Stimulated activated naive B cell treated with anti-CD40 and anti-IgM and Interleukin-4, amounts not matched to agents 10 μg/mL and 1 μg/mL and 100 μg/mL, for 72 hours (primary cell): ENCODE data around the gene NCKAP1.
"Not testable (repeated sequence)": the region's sequence is repeated elsewhere in the genome, so short reads cannot be mapped to it uniquely, and the experiment has no call there.

Experiments used
- ATAC-seq, 2 donors: fragments of 150-1000 bp; cut with Tn5 transposase; replicated peaks; 2 replicates each; pipeline ENCODE4 v1.10.0; 2021; ENCODE audit warnings: moderate library complexity in 1 of 2
- DNase-seq: peaks from one replicate; pipeline ENCODE4 v3.0.0; 2021
- H3K27ac Mint-ChIP-seq: one replicate; pipeline ENCODE4 v1.8.0; 2022; ENCODE audit warnings: mild to moderate bottlenecking, mixed read lengths
- H3K27me3 Mint-ChIP-seq, 2 donors: one replicate each; pipeline ENCODE4 v1.8.0; 2022; ENCODE audit warnings: mixed read lengths in 2 of 2
- H3K36me3 Mint-ChIP-seq, 2 donors: one replicate each; pipeline ENCODE4 v1.8.0; 2022; ENCODE audit warnings: mixed read lengths in 2 of 2, mild to moderate bottlenecking in 1 of 2
- H3K4me1 Mint-ChIP-seq, 2 donors: one replicate each; pipeline ENCODE4 v1.8.0; 2022; ENCODE audit warnings: mixed read lengths in 2 of 2, mild to moderate bottlenecking in 1 of 2
- H3K4me3 Mint-ChIP-seq, 2 donors: one replicate each; pipeline ENCODE4 v1.8.0; 2022; ENCODE audit warnings: mild to moderate bottlenecking in 2 of 2, mixed read lengths in 2 of 2, moderate library complexity in 1 of 2
- H3K9me3 Mint-ChIP-seq, 2 donors: one replicate each; pipeline ENCODE4 v1.8.0; 2022; ENCODE audit warnings: mixed read lengths in 2 of 2, mild to moderate bottlenecking in 1 of 2

The NCKAP1 gene

GRCh38 chr2:182890773-182891378 is 147.4 kb downstream of the NCKAP1 start:
- Mint-ChIP-seq H3K36me3 (no peaks in the 10 kb centered on the region), H3K4me3 (no peak overlapping the region), H3K4me1 (no peaks in the 10 kb centered on the region), H3K9me3 (peaks cover 0 to 3% of the 10 kb centered on the region in 2 donors), H3K27me3 (no peaks in the 10 kb centered on the region), H3K27ac (no peak overlapping the region)
- no peak for DNase-seq
- no peak for ATAC-seq

- H3K27me3 Mint-ChIP-seq, result no peaks in the 10 kb centered on the region
- H3K9me3 Mint-ChIP-seq, result peaks cover 0 to under 1% of the 10 kb centered on the region in 2 donors
- H3K27ac Mint-ChIP-seq, result no peak overlapping the region
- ATAC-seq (no peak), DNase-seq (no peak)
- no peaks in the 10 kb centered on the region for H3K4me1 Mint-ChIP-seq
- H3K36me3 Mint-ChIP-seq, result no peaks in the 10 kb centered on the region
- H3K4me3 Mint-ChIP-seq, result no peak overlapping the region
These were observed 148.0 kb downstream of the NCKAP1 start for GRCh38 chr2:182890305-182890704.

GRCh38 chr2:182887753-182888415 is 150.4 kb downstream of the NCKAP1 start:
- Mint-ChIP-seq H3K27ac (no peak overlapping the region), H3K4me3 (no peak overlapping the region), H3K9me3 (no peaks in the 10 kb centered on the region), H3K4me1 (no peaks in the 10 kb centered on the region), H3K36me3 (no peaks in the 10 kb centered on the region), H3K27me3 (no peaks in the 10 kb centered on the region)
- ATAC-seq (no peak), DNase-seq (no peak)

GRCh38 chr2:182887093-182887492 is 151.2 kb downstream of the NCKAP1 start:
- ATAC-seq, result no peak
- H3K4me1 Mint-ChIP-seq, result no peaks in the 10 kb centered on the region
- H3K27me3 Mint-ChIP-seq, result no peaks in the 10 kb centered on the region
- no peak for DNase-seq
- H3K36me3 Mint-ChIP-seq, result no peaks in the 10 kb centered on the region
- peaks cover 0 to 2% of the 10 kb centered on the region in 2 donors for H3K9me3 Mint-ChIP-seq
- H3K4me3 Mint-ChIP-seq, result no peak overlapping the region
- no peak overlapping the region for H3K27ac Mint-ChIP-seq

DNA sequence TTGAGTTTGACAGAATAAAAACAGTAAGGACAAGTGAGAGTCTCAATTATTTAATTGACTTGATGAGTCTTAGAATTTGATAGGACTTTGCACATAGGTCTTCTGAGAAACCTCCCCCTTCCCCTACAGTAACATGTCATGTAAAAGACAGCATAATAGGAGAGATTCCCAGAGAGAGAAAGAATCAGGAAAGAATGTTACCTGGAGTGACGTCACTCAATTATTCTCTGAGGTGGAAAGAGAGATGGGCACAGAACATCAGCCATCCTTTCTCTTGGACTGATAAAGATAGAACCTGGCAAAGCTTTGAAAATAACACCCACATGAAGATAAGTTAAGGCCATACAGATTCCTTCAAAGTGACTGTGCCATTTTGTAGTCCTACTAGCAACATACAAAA is 152.5 kb downstream of the NCKAP1 start:
- ATAC-seq (no peak), DNase-seq (no peak)
- Mint-ChIP-seq H3K9me3 (peaks cover 0 to 4% of the 10 kb centered on the region in 2 donors), H3K36me3 (no peaks in the 10 kb centered on the region), H3K4me1 (no peaks in the 10 kb centered on the region), H3K27ac (no peak overlapping the region), H3K4me3 (no peak overlapping the region), H3K27me3 (no peaks in the 10 kb centered on the region)

DNA sequence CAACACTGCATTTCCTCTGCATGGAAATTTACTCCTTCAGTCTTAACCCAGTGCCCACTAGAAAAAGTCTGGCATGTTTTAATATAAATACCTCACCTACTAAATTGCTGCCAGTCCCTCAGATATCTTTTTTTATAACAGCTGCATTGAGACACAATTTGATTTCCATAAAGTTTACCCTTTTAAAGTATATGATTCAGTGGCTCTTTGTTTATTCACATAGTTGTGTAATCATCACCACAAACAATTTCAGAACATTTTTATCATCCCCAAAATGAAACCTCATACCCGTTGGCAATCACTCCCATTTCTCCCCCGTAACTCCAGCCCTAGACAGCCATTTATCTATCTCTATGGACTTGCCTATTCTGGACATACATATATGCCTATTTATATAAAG is 154.8 kb downstream of the NCKAP1 start:
- H3K27ac Mint-ChIP-seq, result no peak overlapping the region
- DNase-seq (no peak), ATAC-seq (no peak)
- H3K36me3 Mint-ChIP-seq, result no peaks in the 10 kb centered on the region
- H3K9me3 Mint-ChIP-seq, result peaks cover 7 to 15% of the 10 kb centered on the region in 2 donors
- H3K27me3 Mint-ChIP-seq, result no peaks in the 10 kb centered on the region
- H3K4me1 Mint-ChIP-seq, result no peaks in the 10 kb centered on the region
- H3K4me3 Mint-ChIP-seq, result no peak overlapping the region

DNA sequence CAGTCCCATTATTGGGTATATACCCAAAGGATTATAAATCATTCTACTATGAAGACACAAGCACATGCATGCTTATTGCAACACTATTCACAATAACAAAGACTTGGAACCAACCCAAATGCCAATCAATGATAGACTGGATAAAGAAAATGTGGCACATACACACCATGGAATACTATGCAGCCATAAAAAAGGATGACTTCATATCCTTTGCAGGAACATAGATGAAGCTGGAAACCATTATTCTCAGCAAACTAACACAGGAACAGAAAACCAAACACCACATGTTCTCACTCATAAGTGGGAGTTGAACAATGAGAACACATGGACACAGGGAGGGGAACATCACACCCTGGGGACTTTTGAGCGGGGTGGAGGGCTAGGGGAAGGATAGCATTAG is 158.2 kb downstream of the NCKAP1 start:
- not testable (repeated sequence) for H3K4me1 Mint-ChIP-seq, H3K4me3 Mint-ChIP-seq

DNA sequence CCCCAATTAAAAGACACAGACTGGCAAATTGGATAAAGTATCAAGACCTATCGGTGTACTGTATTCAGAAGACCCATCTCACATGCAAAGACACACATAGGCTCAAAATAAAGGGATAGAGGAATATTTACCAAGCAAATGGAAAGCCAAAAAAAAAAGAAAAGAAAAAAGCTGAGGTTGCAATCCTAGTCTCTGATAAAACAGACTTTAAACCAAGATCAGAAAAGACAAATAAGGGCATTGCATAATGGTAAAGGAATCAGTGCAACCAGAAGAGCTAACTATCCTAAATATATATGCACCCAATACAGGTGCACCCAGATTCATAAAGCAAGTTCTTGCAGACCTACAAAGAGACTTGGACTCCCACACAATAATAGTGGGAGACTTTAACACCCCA is 161.6 kb downstream of the NCKAP1 start:
- not testable (repeated sequence) for ATAC-seq, H3K4me1 Mint-ChIP-seq, DNase-seq, H3K27ac Mint-ChIP-seq, H3K4me3 Mint-ChIP-seq, H3K36me3 Mint-ChIP-seq
- Mint-ChIP-seq H3K27me3 (peaks cover 0 to 13% of the 10 kb centered on the region in 2 donors), H3K9me3 (peaks cover 15 to 30% of the 10 kb centered on the region in 2 donors)

More for the DNA sequence above, 158.2 kb downstream of the NCKAP1 start:
- H3K27me3 Mint-ChIP-seq, DNase-seq, ATAC-seq, H3K36me3 Mint-ChIP-seq, H3K27ac Mint-ChIP-seq: not testable (repeated sequence)
- peaks cover 15 to 27% of the 10 kb centered on the region in 2 donors for H3K9me3 Mint-ChIP-seq

GRCh38 chr2:182870227-182870626 is 168.0 kb downstream of the NCKAP1 start:
- peaks cover 15 to 22% of the 10 kb centered on the region in 2 donors for H3K4me1 Mint-ChIP-seq
- ATAC-seq, result no peak
- no peak overlapping the region for H3K4me3 Mint-ChIP-seq
- no peak for DNase-seq
- no peaks in the 10 kb centered on the region for H3K36me3 Mint-ChIP-seq
- H3K9me3 Mint-ChIP-seq, result peaks cover 0 to 6% of the 10 kb centered on the region in 2 donors
- H3K27me3 Mint-ChIP-seq, result peaks cover 36 to 58% of the 10 kb centered on the region in 2 donors
- no peak overlapping the region for H3K27ac Mint-ChIP-seq

DNA sequence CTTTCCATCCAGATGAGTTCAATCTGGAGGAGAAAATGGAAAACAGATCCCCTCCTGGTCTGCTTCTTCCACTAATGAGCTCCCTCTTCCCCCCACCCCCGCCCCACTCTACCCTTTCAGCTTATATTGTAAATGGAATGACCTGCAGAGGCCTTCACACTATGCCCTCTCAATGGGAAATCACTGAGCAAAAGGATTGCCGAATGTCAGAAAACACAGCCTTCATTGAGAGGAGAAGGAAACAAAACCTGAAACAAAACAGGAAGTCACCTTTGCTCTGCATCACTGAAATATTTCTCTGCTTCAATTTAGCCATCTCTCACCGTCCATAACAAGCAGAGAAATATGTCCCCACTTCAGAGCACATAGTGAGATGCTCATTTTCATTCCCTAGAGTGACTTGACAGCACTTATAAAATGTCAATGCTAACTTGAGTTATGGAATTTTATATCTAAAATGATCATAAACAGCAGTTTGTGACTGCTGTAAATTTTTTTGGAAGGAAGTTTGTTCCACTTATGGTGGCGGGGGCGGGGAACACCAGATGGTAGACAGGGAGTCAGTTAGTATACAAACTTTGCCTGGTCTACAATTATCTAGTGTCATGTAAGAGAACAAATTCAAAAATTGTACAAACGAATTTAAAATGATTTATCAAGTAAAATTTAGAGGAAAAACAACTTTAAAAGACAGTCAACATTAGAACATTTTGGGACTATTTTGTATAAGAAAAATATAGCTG is 170.0 kb downstream of the NCKAP1 start:
- ATAC-seq (no peak), DNase-seq (no peak)
- no peaks in the 10 kb centered on the region for H3K36me3 Mint-ChIP-seq
- peaks cover 52 to 63% of the 10 kb centered on the region in 2 donors for H3K27me3 Mint-ChIP-seq
- no peak overlapping the region for H3K27ac Mint-ChIP-seq
- no peaks in the 10 kb centered on the region for H3K9me3 Mint-ChIP-seq
- no peak overlapping the region for H3K4me3 Mint-ChIP-seq
- H3K4me1 Mint-ChIP-seq, result peaks cover 15 to 22% of the 10 kb centered on the region in 2 donors

DNA sequence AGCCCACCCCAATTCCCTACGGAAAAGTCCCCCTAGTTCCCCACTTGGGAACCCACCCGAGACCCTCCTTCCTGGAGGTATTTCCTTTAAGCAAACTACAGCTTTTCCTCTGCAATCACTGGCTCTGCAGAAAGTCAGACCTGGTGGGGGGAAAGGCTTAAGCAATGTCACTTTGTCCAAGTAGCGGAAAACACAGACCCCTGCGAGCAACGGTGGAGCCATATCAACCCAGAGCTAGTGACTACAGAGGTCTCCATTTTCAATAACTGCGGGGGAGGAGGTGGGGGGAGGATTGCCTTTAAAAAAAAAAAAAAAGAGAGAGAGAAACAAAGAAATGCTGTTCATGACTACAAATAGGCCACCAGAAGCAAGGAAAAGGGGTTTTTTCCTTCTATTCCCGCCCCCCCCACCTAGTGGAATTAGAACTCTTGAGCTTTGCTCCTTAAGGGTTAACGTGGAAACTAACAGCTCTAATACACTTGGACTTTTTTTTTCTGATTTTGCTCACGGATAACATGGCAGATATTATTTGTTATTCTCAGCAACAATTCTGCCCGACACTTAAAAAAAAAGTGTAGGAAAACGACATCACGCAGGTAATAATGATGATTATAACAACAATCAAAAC is 170.7 kb downstream of the NCKAP1 start:
- Mint-ChIP-seq H3K4me1 (peaks cover 15 to 22% of the 10 kb centered on the region in 2 donors), H3K9me3 (no peaks in the 10 kb centered on the region), H3K4me3 (no peak overlapping the region), H3K27me3 (peaks cover 52 to 63% of the 10 kb centered on the region in 2 donors), H3K36me3 (no peaks in the 10 kb centered on the region), H3K27ac (no peak overlapping the region)
- no peak for DNase-seq
- no peak for ATAC-seq

- H3K4me1 Mint-ChIP-seq, result peaks cover 15 to 22% of the 10 kb centered on the region in 2 donors
- ATAC-seq, result peak; percentile 54
- H3K27me3 Mint-ChIP-seq, result peaks cover 52 to 63% of the 10 kb centered on the region in 2 donors
- no peaks in the 10 kb centered on the region for H3K36me3 Mint-ChIP-seq
- peak within 1 kb of the TSS; percentile 70 for H3K4me3 Mint-ChIP-seq
- DNase-seq, result no peak
- no peak within 1 kb of the TSS for H3K27ac Mint-ChIP-seq
- no peaks in the 10 kb centered on the region for H3K9me3 Mint-ChIP-seq
These were observed 171.5 kb downstream of the NCKAP1 start, which contains the start of gene FRZB for GRCh38 chr2:182866461-182867406. TSS of gene FRZB (minus strand) at chr2:182866637. CDS start at chr2:182866552, 85 bp downstream.

DNA sequence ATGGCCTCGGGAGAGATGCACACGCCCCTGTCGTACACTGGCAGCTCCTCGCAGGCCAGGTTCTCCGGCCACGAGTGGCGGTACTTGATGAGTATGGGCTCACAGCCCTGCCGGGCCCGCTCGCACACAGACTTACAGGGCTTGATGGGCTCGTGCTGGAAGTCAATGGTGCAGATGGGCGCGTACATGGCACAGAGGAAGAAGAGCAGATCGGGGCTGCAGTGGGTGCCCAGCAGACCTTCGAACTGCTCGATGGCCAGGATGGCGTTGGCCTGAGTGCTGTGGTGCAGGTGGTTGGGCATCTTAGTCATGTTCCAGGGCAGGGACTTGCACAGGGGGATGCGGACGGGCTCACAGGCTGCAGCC is 172.2 kb downstream of the NCKAP1 start:
- ATAC-seq (peak; percentile 34 to 42), DNase-seq (no peak)
- H3K4me3 Mint-ChIP-seq, result peak overlapping the region; percentile 26 to 70
- peaks cover 52 to 59% of the 10 kb centered on the region in 2 donors for H3K27me3 Mint-ChIP-seq
- H3K27ac Mint-ChIP-seq, result no peak overlapping the region
- H3K4me1 Mint-ChIP-seq, result peaks cover 15 to 22% of the 10 kb centered on the region in 2 donors
- H3K36me3 Mint-ChIP-seq, result no peaks in the 10 kb centered on the region
- no peaks in the 10 kb centered on the region for H3K9me3 Mint-ChIP-seq
